WERI-Rb-1 (cell line): ENCODE results near the gene ANO2.
A peak's percentile ranks its signal among the peaks of the same experiment; 100 is the strongest.

ENCODE experiments used
- DNase-seq: peaks from one replicate; pipeline ENCODE4 v3.0.0-alpha.2; 2020
- H3K27ac ChIP-seq: fragments of 250-450 bp; sonication (Bioruptor Pico); 2 replicates; pipeline ENCODE4 v1.5.1; 2020; ENCODE audit warnings: mild to moderate bottlenecking, moderate library complexity
- H3K27me3 ChIP-seq: fragments of 250-450 bp; sonication (Bioruptor Pico); 2 replicates; pipeline ENCODE4 v1.5.1; 2021; ENCODE audit warnings: mild to moderate bottlenecking, low read depth, moderate library complexity; ENCODE audit not compliant: insufficient read depth, severe bottlenecking
- H3K36me3 ChIP-seq: fragments of 250-450 bp; sonication (Bioruptor Pico); 2 replicates; pipeline ENCODE4 v1.5.1; 2020; ENCODE audit warnings: mild to moderate bottlenecking, moderate library complexity
- H3K4me3 ChIP-seq: 2 replicates; pipeline ENCODE4 v1.5.1; 2011; ENCODE audit warnings: low read depth, mild to moderate bottlenecking, control low read depth, low read length
- H3K9me3 ChIP-seq: fragments of 250-450 bp; sonication (Bioruptor Pico); 2 replicates; pipeline ENCODE4 v1.5.1; 2021; ENCODE audit warnings: mild to moderate bottlenecking, moderate library complexity; ENCODE audit not compliant: severe bottlenecking
- CTCF ChIP-seq: IDR thresholded peaks from 2 replicates; pipeline ENCODE4 v1.5.1; 2011; ENCODE audit warnings: low read depth, mild to moderate bottlenecking, control low read depth, inconsistent platforms, low read length

Gene ANO2

DNA sequence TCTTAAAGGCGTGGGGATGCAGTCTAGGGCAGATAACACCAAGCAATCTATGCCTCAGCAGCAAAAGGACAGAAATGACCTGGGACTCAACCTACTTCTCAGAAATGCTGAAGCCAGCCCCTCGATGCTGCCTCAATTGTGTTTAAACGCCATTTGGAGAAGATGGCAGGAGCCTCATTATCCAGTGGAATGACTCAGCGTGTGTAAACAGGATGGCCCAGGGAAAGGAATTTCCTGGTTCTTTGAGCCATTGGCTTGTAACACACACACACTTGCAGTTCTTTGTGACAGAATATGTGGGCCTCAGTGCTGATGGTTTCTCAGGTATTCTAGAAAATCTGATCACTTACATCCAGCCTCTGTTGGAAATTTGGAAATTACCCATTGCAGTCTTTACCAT is 358.9 kb downstream of the ANO2 start:
- no peak for DNase-seq
- TF ChIP-seq CTCF, result no peak
- Histone ChIP-seq H3K9me3 (no peaks in the 10 kb centered on the region), H3K36me3 (peaks cover 12% of the 10 kb centered on the region), H3K27ac (peak overlapping the region; percentile 79), H3K27me3 (no peaks in the 10 kb centered on the region), H3K4me3 (no peak overlapping the region)

GRCh38 chr12:5585178-5585577 is 359.9 kb downstream of the ANO2 start:
- H3K9me3 ChIP-seq, result no peaks in the 10 kb centered on the region
- no peak for TF ChIP-seq CTCF
- H3K27me3 ChIP-seq, result no peaks in the 10 kb centered on the region
- no peak for DNase-seq
- H3K4me3 ChIP-seq, result no peak overlapping the region
- H3K27ac ChIP-seq, result no peak overlapping the region
- H3K36me3 ChIP-seq, result peaks cover 11% of the 10 kb centered on the region

DNA sequence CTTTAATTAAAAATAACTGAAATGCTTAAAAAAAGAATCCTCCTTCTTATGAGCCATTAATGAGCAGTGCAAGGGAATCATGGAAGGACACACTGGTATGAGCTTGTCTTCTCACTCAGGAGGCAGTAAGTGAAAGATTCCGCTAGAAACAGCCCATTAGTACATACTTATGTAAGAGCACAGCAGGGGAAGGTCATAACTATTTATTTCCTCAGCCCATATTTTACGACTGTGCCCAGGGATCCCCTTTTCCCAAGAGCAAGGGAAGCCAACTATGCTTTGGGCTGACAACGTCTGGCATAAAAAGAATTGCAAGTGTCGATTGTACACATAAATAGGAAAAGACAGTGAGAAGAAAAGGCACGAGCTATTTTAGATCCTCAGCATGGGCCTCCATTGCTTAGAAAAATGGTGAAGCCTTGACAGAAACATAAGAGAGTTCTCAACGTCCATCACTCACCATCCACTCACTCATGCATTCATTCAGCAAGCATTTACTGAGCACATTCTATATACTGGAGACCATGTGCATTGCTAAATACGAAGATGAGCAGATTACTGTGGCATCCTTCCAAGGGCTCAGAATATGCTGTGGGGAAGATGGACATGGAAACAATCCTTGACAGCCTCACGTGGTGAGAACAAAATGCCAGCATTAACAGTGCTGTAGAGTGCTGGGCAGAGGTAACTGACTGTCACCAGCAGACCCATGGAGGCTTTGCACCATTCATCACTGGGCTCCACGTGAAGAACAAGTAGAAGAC is 360.5 kb downstream of the ANO2 start:
- no peak overlapping the region for H3K27ac ChIP-seq
- H3K9me3 ChIP-seq, result no peaks in the 10 kb centered on the region
- no peaks in the 10 kb centered on the region for H3K27me3 ChIP-seq
- no peak for TF ChIP-seq CTCF
- DNase-seq, result no peak
- no peak overlapping the region for H3K4me3 ChIP-seq
- peaks cover 11% of the 10 kb centered on the region for H3K36me3 ChIP-seq

- H3K9me3 ChIP-seq, result no peaks in the 10 kb centered on the region
Observed at GRCh38 chr12:5582541-5582940, 362.5 kb downstream of the ANO2 start.

GRCh38 chr12:5582018-5582417 is 363.0 kb downstream of the ANO2 start:
- H3K4me3 ChIP-seq, result no peak overlapping the region
- H3K27ac ChIP-seq, result no peak overlapping the region
- DNase-seq, result peak; percentile 15
- TF ChIP-seq CTCF, result no peak
- peaks cover 12% of the 10 kb centered on the region for H3K36me3 ChIP-seq
- H3K27me3 ChIP-seq, result no peaks in the 10 kb centered on the region
- H3K9me3 ChIP-seq, result no peaks in the 10 kb centered on the region

More at GRCh38 chr12:5582541-5582940, 362.5 kb downstream of the ANO2 start:
- no peak for DNase-seq
- no peak for TF ChIP-seq CTCF
- Histone ChIP-seq H3K27ac (no peak overlapping the region), H3K36me3 (peaks cover 9% of the 10 kb centered on the region; the same call in 1 of the 2 replicates), H3K27me3 (no peaks in the 10 kb centered on the region), H3K4me3 (no peak overlapping the region)

GRCh38 chr12:5581616-5582015 is 363.4 kb downstream of the ANO2 start:
- Histone ChIP-seq H3K9me3 (no peaks in the 10 kb centered on the region), H3K36me3 (peaks cover 10% of the 10 kb centered on the region), H3K4me3 (no peak overlapping the region), H3K27me3 (no peaks in the 10 kb centered on the region), H3K27ac (no peak overlapping the region)
- TF ChIP-seq CTCF, result no peak
- DNase-seq, result no peak
